Loucy (cell line): ENCODE data around the gene PDE4D.

Experiments
- CTCF ChIP-seq: fragments of 200-600 bp; sonication (generic); conservative IDR thresholded peaks from 2 replicates; pipeline ENCODE4 v1.5.1; 2014; ENCODE audit warnings: mild to moderate bottlenecking, antibody characterized with exemption, low read length
- EZH2phosphoT487 ChIP-seq: fragments of 200-600 bp; IDR thresholded peaks from 2 replicates; pipeline ENCODE4 v1.6.1; 2018; ENCODE audit warnings: antibody characterized with exemption, mild to moderate bottlenecking, moderate library complexity, borderline replicate concordance

- TF ChIP-seq CTCF (no peak), EZH2phosphoT487 (no peak)
Measured at GRCh38 chr5:59126708-59127573, 766.6 kb downstream of the PDE4D start.
